Activated naive CD8-positive, alpha-beta T cell (primary cell): ENCODE measurements around the gene TBX10.

Source experiments
- H3K27ac Mint-ChIP-seq: one replicate; pipeline ENCODE4 v1.8.0; 2021; ENCODE audit warnings: mixed read lengths
- H3K27me3 Mint-ChIP-seq: one replicate; pipeline ENCODE4 v1.8.0; 2021; ENCODE audit warnings: mixed read lengths
- H3K36me3 Mint-ChIP-seq: one replicate; pipeline ENCODE4 v1.8.0; 2021; ENCODE audit warnings: mixed read lengths
- H3K4me1 Mint-ChIP-seq: one replicate; pipeline ENCODE4 v1.8.0; 2021; ENCODE audit warnings: low read depth, mixed read lengths
- H3K4me3 Mint-ChIP-seq: one replicate; pipeline ENCODE4 v1.8.0; 2021; ENCODE audit warnings: mild to moderate bottlenecking, mixed read lengths
- H3K9me3 Mint-ChIP-seq: one replicate; pipeline ENCODE4 v1.8.0; 2021; ENCODE audit warnings: low read depth, mixed read lengths

Gene TBX10

GRCh38 chr11:67654225-67654624 is 14.7 kb upstream of the TBX10 start:
- H3K27me3 Mint-ChIP-seq: no peaks in the 10 kb centered on the region
- H3K4me1 Mint-ChIP-seq: peaks cover 12% of the 10 kb centered on the region
- no peaks in the 10 kb centered on the region for H3K36me3 Mint-ChIP-seq
- no peaks in the 10 kb centered on the region for H3K9me3 Mint-ChIP-seq
- H3K4me3 Mint-ChIP-seq: no peak overlapping the region
- H3K27ac Mint-ChIP-seq: no peak overlapping the region

- Mint-ChIP-seq H3K4me3 (no peak overlapping the region), H3K36me3 (no peaks in the 10 kb centered on the region), H3K27ac (no peak overlapping the region)
Measured at GRCh38 chr11:67652965-67653845, 13.6 kb upstream of the TBX10 start.

DNA sequence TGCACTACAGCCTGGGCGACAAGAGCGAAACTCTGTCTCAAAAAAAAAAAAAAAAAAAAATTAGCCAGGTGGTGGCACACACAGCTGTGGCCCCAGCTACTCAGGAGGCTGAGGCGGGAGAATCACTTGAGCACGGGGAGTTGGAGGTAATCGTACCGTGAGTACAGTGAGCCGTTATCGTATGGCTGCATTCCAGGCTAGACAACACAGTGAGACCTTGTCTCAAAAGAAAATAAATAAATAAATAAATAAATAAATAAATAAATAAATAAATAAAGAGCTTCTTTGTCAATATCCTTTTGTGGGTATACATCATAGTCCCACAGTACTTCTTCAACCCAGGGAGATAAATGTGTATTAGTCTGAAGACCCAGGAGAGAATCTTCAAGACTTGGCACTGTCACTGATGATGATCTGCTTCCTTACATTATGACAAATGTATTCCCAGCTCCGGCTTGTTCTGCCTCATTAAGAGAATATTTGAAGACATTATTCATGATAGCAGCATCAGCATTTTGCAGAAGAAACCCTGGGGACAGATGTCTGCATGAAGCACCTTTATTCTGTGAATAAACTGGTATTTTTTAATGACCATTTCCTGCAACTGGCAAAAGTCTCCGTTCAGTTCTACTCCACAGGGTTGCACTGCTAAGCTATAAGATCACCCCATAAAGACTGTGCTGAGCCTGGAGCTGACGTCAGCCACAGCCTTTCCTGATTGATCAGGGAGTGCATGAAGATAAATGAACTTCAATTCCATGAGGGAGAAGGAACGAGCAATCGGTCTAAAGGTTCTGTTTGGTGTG is 12.6 kb upstream of the TBX10 start:
- H3K27me3 Mint-ChIP-seq: no peaks in the 10 kb centered on the region
- no peak overlapping the region for H3K27ac Mint-ChIP-seq
- H3K9me3 Mint-ChIP-seq: no peaks in the 10 kb centered on the region
- H3K36me3 Mint-ChIP-seq: no peaks in the 10 kb centered on the region
- no peak overlapping the region for H3K4me3 Mint-ChIP-seq
- peaks cover 25% of the 10 kb centered on the region for H3K4me1 Mint-ChIP-seq

More at GRCh38 chr11:67652965-67653845, 13.6 kb upstream of the TBX10 start:
- no peaks in the 10 kb centered on the region for H3K9me3 Mint-ChIP-seq
- peaks cover 17% of the 10 kb centered on the region for H3K4me1 Mint-ChIP-seq
- H3K27me3 Mint-ChIP-seq: no peaks in the 10 kb centered on the region

DNA sequence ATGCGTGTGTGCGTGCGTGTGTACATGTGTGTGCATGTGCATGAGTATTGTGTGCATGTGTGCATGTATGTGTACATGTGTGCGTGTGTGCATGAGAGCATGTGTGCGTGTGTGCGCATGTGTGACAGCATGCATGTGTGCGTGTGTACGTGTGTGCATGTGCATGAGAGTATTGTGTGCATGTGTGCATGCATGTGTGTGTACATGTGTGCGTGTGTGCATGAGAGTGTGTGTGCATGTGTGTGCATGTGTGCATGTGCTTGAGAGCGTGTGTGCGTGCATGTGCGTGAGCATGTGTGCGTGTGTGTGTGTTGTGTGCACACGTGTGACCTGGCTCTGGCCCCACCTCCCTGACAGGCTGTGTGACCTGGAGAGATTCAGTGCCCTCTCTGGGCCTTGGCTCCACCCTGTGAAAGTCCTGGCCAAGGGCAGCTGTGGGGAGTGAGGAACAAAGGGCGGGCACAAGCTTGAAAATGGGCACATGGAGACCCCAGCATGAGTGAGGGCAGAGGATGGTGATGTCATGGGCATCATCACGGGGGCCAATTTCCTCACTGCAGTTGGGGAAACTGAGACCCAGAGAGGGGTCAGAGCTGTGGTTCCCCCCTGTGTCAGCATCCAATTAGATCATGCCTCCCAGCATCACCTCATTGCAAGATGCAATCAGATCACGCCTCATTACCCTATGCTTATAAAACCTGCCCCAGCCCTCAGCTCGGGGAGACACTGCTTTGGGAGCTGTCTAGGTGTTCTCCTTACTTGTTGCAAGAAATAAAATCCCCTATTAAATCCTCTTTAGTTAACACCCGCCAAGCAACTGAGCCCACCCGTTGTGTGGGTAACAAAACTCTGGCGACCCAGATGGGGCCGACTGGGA is 10.3 kb upstream of the TBX10 start:
- Mint-ChIP-seq H3K27ac (peak overlapping the region; percentile 93), H3K4me3 (peak overlapping the region; percentile 88), H3K9me3 (no peaks in the 10 kb centered on the region), H3K4me1 (peaks cover 38% of the 10 kb centered on the region), H3K36me3 (no peaks in the 10 kb centered on the region), H3K27me3 (no peaks in the 10 kb centered on the region)

DNA sequence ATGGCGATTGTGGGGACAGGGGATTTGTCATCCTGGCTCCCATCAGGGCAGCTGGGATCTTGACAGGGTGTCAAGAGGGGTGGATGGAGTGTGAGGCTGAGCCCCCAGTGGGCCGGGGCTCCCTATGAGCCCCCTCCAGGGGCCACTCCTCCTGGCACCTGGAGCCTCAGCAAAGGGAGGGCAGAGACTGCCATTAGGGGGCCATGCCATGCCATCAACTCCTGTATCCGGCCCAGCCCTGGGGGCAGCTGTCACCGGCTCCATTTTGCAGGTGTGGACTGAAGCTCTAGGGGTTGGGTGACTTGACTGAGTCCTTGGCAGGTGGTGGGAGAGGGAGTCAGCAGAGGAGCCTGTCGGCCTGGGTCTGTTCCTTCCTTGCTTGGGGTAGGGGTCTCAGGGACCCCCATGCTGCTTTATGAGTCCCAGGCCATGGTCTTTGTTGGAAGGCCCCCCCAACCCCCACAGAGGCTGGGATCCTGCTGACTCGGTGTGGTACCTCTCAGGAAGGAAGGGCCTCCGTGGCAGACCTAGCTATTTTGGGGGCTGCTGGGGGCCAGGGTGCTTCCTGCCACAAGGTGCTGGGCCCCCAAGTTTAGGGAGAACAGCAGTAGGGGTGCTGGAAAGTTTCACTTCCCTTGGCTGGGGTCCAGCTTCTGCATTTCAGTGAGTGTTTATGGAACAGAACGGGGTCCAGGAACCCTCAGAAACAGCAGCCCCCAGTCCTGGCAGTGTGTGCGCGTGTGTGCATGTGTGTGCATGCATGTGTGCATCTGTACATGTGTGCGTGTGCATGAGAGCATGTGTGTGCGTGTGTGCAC is 9.4 kb upstream of the TBX10 start:
- Mint-ChIP-seq H3K36me3 (no peaks in the 10 kb centered on the region), H3K27ac (no peak overlapping the region), H3K9me3 (no peaks in the 10 kb centered on the region), H3K27me3 (no peaks in the 10 kb centered on the region), H3K4me1 (peaks cover 38% of the 10 kb centered on the region), H3K4me3 (no peak overlapping the region)

GRCh38 chr11:67648140-67648795 is 8.7 kb upstream of the TBX10 start:
- Mint-ChIP-seq H3K27ac (no peak overlapping the region), H3K4me3 (peak overlapping the region; percentile 32), H3K4me1 (peaks cover 38% of the 10 kb centered on the region), H3K27me3 (no peaks in the 10 kb centered on the region), H3K36me3 (no peaks in the 10 kb centered on the region), H3K9me3 (no peaks in the 10 kb centered on the region)

DNA sequence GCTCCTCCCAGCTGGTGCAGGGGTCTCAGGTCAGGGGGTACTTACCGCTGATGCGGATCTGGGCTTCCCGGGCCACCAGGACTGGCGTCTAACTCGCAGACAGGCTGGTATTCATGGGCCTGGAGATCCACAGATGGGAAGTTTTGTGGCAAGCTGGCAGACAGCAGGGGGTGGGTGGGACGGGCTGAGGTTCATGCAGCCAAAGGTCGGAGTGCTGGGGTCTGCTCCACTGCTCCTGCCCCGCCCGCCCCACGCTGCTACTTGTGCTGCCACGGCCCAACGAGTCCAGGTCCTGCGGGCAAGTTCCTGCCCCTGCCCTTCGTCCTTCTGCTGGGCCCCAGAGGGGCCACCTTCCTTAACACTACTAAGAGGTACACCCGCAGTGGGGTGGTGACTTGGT is 7.9 kb upstream of the TBX10 start:
- no peaks in the 10 kb centered on the region for H3K27me3 Mint-ChIP-seq
- H3K27ac Mint-ChIP-seq: no peak overlapping the region
- H3K4me3 Mint-ChIP-seq: no peak overlapping the region
- peaks cover 38% of the 10 kb centered on the region for H3K4me1 Mint-ChIP-seq
- H3K36me3 Mint-ChIP-seq: no peaks in the 10 kb centered on the region
- no peaks in the 10 kb centered on the region for H3K9me3 Mint-ChIP-seq

GRCh38 chr11:67646535-67647336 is 7.2 kb upstream of the TBX10 start:
- Mint-ChIP-seq H3K36me3 (no peaks in the 10 kb centered on the region), H3K4me1 (peaks cover 38% of the 10 kb centered on the region), H3K9me3 (no peaks in the 10 kb centered on the region), H3K4me3 (peak overlapping the region; percentile 57), H3K27ac (no peak overlapping the region), H3K27me3 (no peaks in the 10 kb centered on the region)

DNA sequence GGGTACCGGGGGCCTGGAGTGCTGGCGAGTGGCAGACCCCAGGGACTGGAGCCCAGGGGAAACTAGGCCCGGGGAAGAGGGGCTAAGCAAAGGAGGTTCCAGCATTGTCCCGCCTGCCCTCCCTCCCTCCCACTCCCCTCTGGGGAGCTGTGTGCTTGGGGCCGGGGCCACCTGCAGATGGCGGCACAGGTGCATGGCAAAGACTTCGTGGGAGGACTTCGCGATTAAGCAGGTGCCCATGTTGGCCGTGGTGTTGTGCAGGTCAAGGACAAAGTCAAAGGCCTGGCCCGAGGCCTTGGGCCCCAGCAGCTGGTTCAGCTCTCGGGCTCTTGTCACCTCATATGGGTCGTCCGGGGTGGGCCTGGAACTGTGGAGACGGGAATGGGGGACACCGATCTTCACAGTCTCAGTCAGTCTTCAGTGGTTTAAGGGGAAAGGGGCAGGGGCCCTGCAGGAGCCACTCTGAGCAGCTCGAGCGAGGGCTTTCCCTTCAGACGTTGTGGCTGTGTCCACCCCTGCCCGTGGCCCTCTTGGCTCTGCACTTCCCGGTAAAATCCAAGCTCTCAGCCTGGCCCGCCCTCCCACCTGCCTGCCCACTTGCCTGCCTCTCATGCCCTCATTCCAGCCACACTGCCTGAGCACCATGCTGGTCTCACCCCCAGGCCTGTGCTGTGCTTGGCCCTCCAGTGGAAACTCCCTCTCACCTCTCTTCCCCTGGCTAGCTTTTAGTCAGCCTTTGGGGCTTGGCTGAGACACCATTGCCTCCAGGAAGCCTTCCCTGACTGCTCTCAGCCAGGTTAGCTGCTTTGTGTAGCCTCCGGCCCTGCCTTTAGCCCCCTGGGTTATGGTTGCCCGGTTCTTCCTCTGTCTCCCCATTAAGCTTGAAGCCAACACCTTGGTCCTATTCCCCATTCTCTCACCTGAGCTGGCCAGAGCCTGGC is 6.2 kb upstream of the TBX10 start:
- no peaks in the 10 kb centered on the region for H3K36me3 Mint-ChIP-seq
- H3K4me3 Mint-ChIP-seq: no peak overlapping the region
- H3K9me3 Mint-ChIP-seq: no peaks in the 10 kb centered on the region
- no peaks in the 10 kb centered on the region for H3K27me3 Mint-ChIP-seq
- no peak overlapping the region for H3K27ac Mint-ChIP-seq
- H3K4me1 Mint-ChIP-seq: peaks cover 38% of the 10 kb centered on the region

DNA sequence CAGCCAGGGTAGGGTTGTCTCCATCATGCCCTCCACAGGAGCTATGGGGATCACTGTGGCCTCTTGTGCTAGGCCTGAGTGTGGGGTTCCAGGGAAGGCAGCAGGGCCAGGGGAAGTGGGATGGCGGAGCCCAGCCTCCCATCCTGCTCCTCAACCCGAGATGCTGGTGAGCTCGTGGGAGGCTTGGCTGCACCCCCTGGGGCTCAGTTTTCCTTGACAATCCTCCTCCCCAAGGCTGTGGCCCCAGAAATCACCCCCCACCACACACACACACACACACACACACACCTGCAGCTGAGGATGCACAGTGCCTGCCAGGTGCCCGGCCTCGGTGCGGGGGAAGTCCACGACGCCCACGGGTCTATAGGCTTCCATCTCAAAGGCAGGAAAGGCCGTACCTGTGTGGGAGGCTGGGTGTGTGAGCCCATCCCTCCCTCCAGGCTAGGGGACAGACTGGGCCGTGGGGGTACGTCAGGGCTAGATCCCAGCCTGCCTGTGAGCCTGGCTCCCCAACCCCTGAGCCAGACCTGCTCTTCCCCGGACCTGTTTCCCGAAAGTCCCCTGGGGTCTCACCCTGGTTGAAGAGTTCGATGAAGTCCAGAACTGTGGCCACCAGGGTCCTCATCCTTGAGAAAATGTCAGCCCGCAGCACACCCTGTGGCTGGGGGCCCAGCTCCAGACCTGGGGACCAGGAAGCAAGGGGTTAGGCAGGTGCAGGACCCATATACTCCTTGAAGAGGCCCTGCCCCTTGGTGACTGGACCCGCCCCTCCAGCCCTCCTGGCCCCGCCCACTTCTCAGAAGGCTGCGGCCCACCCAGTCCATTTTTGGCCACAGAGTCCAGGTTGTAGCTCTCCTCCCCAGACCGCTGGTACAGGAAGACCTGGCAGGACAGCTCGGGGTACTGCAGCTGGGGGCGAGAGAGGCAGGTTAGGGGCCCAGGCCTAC is 5.2 kb upstream of the TBX10 start:
- no peaks in the 10 kb centered on the region for H3K27me3 Mint-ChIP-seq
- H3K9me3 Mint-ChIP-seq: no peaks in the 10 kb centered on the region
- H3K4me3 Mint-ChIP-seq: no peak overlapping the region
- H3K4me1 Mint-ChIP-seq: peaks cover 32% of the 10 kb centered on the region
- H3K36me3 Mint-ChIP-seq: no peaks in the 10 kb centered on the region
- H3K27ac Mint-ChIP-seq: no peak overlapping the region

GRCh38 chr11:67644042-67644441 is 4.5 kb upstream of the TBX10 start:
- no peaks in the 10 kb centered on the region for H3K9me3 Mint-ChIP-seq
- peaks cover 25% of the 10 kb centered on the region for H3K4me1 Mint-ChIP-seq
- no peak overlapping the region for H3K4me3 Mint-ChIP-seq

More at GRCh38 chr11:67644042-67644441, 4.5 kb upstream of the TBX10 start:
- H3K27ac Mint-ChIP-seq: no peak overlapping the region
- H3K36me3 Mint-ChIP-seq: no peaks in the 10 kb centered on the region
- no peaks in the 10 kb centered on the region for H3K27me3 Mint-ChIP-seq
